HG02798 (cell line): ENCODE measurements around the gene PEDS1.
"Not testable (repeated sequence)": the region's sequence is repeated elsewhere in the genome, so short reads cannot be mapped to it uniquely, and the experiment has no call there.

ENCODE experiments used
- ATAC-seq: cut with Tn5 transposase; IDR thresholded peaks from one replicate; pipeline ENCODE4 v1.9.1; 2021; ENCODE audit warnings: mild to moderate bottlenecking; ENCODE audit not compliant: unreplicated experiment, poor library complexity

Gene PEDS1

GRCh38 chr20:50138120-50138478, 15.4 kb downstream of the PEDS1 start:
- no peak for ATAC-seq

GRCh38 chr20:50137702-50138101, 15.8 kb downstream of the PEDS1 start:
- ATAC-seq = not testable (repeated sequence)

- no peak for ATAC-seq
These were observed 16.5 kb downstream of the PEDS1 start for GRCh38 chr20:50136822-50137599.

GRCh38 chr20:50135157-50135556, 18.4 kb downstream of the PEDS1 start:
- not testable (repeated sequence) for ATAC-seq

GRCh38 chr20:50133474-50134217, 19.9 kb downstream of the PEDS1 start:
- ATAC-seq = no peak

GRCh38 chr20:50133041-50133440, 20.5 kb downstream of the PEDS1 start:
- ATAC-seq = no peak

GRCh38 chr20:50130995-50131394, 22.5 kb downstream of the PEDS1 start:
- ATAC-seq = no peak

GRCh38 chr20:50130356-50130723, 23.2 kb downstream of the PEDS1 start:
- ATAC-seq = no peak

- no peak for ATAC-seq
These were observed 23.7 kb downstream of the PEDS1 start for GRCh38 chr20:50129662-50130355.

GRCh38 chr20:50128520-50128905, 25.0 kb downstream of the PEDS1 start:
- ATAC-seq = no peak

- no peak for ATAC-seq
These were observed 25.7 kb downstream of the PEDS1 start for GRCh38 chr20:50127587-50128519.

- no peak for ATAC-seq
These were observed 26.9 kb downstream of the PEDS1 start for GRCh38 chr20:50126662-50127061.

GRCh38 chr20:50125279-50125678, 28.2 kb downstream of the PEDS1 start:
- no peak for ATAC-seq

GRCh38 chr20:50124496-50124895, 29.0 kb downstream of the PEDS1 start:
- ATAC-seq = no peak

- ATAC-seq = no peak
These were observed 30.1 kb downstream of the PEDS1 start for GRCh38 chr20:50123418-50123817.

- ATAC-seq = no peak
These were observed 30.8 kb downstream of the PEDS1 start for GRCh38 chr20:50122763-50123162.

GRCh38 chr20:50121858-50122271, 31.7 kb downstream of the PEDS1 start:
- ATAC-seq = no peak

GRCh38 chr20:50120935-50121693, 32.4 kb downstream of the PEDS1 start:
- ATAC-seq = peak; percentile 48

- no peak for ATAC-seq
These were observed 35.3 kb downstream of the PEDS1 start for GRCh38 chr20:50118203-50118602.
